Iris pigment epithelial cell (primary cell): ENCODE measurements around the gene ZNF789.
"Not testable (repeated sequence)": the region's sequence is repeated elsewhere in the genome, so short reads cannot be mapped to it uniquely, and the experiment has no call there.

Source experiments
- DNase-seq: peaks from one replicate; pipeline ENCODE4 v3.0.0-alpha.2; 2011; ENCODE audit warnings: low read depth

ZNF789 gene

DNA sequence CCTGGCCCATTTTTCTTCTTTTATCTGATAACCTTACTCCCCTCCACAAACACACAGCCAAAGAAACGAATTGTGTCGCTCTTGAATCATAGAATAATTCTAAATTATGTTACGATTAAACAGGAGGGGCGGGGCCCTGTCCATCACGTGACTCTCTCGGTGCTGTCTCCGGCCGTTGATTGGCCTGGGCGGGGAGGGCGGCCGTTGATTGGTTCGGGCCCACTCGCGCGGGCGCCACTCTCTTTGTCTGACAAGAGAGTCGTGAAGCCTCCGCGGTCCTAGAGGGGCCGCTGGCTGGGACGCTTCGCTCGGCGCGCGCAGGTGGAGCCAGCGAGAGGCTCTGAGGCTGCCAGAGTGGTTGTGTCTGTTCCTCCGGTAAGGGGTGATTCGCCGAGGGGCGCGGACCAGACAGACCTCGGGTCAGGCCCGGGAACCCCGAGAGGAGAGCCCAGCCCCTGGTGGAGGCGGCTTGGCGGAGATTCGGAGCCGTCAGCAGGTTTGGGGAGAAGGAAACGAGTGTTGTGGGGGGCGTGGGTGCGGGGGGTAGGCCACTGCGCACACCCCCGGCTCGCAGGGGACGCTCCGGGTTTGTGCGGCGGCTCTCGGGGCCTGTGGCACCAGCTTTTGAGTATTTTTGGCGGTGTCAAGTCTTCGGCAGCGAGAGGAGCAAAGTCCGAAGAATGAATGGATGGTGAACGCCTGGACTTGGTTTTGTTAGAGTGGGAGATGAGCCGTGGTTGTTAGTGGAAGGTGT is at the start of gene ZNF789:
TSS of gene ZNF789 (plus strand) at position 330 of the 754 bp plus-strand sequence. CDS start 3,567 bp downstream, outside the sequence.
- DNase-seq = peak; percentile 96

- no peak for DNase-seq
Measured at GRCh38 chr7:99424932-99425730, 47.6 kb upstream of the ZNF789 start.

- DNase-seq = no peak
Measured at GRCh38 chr7:99428972-99429566, 43.6 kb upstream of the ZNF789 start.

DNA sequence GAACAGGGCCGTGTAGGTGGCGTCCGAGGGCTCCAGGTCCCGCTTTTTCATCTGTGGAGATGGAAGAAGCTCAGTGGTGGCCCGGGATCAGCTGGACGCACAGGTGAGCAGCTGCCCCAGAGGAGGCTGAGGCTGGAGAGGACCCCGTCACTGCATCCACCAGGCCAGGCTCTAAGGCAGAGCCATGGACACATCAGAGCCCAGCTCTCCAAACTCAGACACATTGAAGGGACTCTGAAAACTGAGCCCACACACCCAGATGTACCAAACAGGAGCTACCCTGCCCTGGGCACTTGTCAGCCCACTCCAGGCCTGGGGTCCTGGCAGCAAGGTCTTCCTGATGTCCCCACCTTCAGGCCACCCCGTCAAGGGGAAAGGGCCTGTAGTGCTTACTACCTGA is 42.9 kb upstream of the ZNF789 start:
- DNase-seq = no peak

- not testable (repeated sequence) for DNase-seq
Measured at GRCh38 chr7:99431756-99432540, 40.7 kb upstream of the ZNF789 start.

- no peak for DNase-seq
Measured at GRCh38 chr7:99433158-99433557, 39.5 kb upstream of the ZNF789 start.

GRCh38 chr7:99437946-99438572 is 34.6 kb upstream of the ZNF789 start:
- no peak for DNase-seq

DNA sequence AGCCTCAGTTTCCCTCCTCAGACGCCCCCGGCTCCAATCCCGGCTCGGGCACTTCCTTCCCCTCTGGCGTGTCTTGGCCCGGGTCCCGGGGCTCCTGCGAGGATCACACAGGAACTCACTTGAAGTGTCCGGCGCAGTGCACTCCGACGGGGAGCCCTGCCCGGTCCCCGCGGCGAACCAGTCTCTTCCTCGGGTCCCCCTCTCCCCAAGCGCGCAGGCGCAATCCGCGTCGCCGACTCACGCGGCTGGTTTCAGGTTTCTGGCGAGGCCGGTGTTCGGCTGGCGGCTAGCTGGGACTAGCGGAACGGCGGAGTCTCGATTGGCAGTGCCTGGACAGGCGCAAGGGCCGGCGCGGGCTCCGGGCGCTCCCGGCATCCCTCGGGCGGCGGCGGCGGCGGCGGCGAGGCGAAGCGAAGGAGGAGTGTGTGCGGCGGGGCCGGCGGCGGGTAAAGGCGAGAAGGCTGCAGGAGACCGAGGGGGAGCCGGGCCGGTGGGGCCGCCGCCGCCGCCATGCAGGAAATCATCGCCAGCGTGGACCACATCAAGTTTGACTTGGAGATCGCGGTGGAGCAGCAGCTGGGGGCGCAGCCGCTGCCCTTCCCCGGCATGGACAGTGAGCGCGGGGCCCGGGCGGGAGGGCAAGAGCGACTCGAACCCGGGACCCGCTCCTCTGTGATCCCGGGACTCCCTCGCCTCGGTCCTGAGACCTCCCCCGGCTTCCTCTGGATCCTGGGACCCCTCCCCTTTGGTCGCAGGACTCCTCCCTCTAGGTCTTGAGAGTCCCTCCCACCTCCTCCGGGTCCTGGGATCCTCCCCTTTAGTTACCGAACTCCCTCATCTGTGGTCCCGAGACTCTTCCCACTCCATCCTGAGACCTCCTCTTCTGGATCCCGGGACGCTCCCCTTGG is 33.9 kb upstream of the ZNF789 start, which contains the start of the genes CPSF4 and PTCD1:
TSS of gene CPSF4 (plus strand) at position 371 of the 908 bp plus-strand sequence. CDS start at position 511, 140 bp downstream.
TSS of gene PTCD1 (minus strand) at position 226 of the 908 bp plus-strand sequence. CDS start 3,556 bp downstream, outside the sequence.
- peak; percentile 95 for DNase-seq

DNA sequence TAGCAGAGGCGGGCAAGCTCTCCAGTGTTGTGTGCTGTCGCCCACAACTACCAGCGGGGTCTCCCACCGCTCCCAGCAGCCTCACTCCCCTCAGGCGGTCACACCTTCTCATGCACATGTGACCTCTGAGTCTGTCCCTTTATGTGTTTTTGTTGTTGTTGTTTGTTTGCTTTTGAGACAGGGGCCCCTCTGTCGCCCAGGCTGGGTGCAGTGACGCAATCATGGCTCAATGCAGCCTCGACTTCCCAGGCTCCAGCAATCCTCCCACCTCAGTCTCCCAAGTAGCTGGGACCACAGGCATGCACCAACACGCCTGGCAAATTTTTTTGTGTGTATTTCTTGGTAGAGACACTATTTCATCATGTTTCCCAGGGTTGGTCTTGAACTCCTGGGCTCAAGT is 32.5 kb upstream of the ZNF789 start:
- DNase-seq = peak; percentile 33

DNA sequence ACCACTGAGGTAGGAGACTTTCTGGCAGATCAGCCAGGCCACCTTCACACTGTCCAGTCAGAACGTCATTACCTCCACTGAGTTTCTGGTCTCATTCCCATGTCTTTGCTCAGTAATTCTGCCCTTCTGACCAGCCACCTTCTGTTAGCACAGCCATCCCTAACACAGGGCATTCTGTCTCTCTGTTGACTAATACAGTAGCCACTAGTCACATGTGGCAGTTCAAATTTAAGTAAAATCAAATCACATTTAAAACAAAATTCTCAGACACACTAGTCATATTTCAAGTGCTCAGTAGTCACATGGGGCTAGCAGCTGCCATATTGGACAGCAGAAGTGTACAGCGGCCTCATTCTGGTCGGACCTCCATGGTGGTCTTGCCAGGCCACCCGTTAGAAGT is 26.6 kb upstream of the ZNF789 start:
- no peak for DNase-seq

GRCh38 chr7:99447943-99448342 is 24.7 kb upstream of the ZNF789 start:
- DNase-seq = no peak

GRCh38 chr7:99448855-99449254 is 23.8 kb upstream of the ZNF789 start:
- no peak for DNase-seq

GRCh38 chr7:99449326-99449725 is 23.4 kb upstream of the ZNF789 start:
- DNase-seq = no peak

- DNase-seq = no peak
Measured at GRCh38 chr7:99451936-99452335, 20.8 kb upstream of the ZNF789 start.

DNA sequence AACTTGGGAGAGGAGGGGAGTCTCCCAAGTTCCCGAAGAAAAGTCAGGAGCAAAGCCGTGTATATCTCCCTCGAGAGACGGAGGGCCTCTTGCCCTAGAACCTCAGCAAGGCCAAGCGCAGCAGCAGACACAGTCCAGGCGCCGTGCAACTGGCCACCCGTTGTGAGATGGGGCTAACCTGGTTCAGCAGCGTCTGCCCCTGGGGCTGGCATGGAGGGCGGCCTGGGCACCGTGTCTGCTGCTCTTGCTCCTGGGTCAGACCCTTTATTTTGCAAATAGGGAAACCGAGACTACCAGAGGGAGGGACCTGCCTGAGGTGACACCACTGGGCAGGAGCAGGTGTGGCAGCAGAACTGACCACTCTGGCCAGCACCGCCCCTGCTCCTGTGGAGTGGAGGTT is 20.1 kb upstream of the ZNF789 start:
- no peak for DNase-seq

- DNase-seq = no peak
Measured at GRCh38 chr7:99453105-99453504, 19.6 kb upstream of the ZNF789 start.

- DNase-seq = no peak
Measured at GRCh38 chr7:99455874-99456273, 16.8 kb upstream of the ZNF789 start.

GRCh38 chr7:99456288-99456687 is 16.4 kb upstream of the ZNF789 start:
- no peak for DNase-seq

DNA sequence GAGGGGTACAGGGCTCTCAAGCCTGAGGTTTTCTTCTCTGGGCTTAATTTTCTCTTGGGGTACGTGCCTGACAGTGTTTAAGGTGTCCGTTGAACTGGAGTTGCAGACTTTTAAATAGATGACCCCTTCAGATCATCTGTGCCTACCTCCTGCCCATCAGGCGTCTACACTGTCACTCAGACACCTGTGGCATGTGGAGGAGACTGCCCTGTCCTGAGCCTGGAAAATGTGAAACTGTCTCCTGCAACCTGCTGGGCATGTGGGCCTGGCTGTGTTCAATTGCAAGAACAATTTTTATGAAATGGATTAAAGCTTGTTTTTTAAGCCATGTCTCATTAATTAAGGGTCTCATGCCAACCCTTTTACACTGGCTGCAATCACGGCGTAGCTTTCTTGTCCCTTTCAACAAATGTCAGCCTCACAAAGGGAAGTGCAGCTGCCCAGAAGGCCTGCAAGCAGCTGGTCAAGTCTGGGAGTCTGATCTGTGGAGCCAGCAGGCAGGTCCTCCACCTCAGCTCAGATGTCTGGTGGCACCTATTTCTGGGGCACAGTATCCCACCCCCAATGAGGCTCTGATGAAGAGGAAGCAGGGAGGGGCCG is 15.5 kb upstream of the ZNF789 start:
- DNase-seq = no peak
